ENCODE data around the gene HSPE1. TPM values are rescaled to one million over a fixed set of nuclear protein-coding genes. Genes with fewer than 3 reads are reported as not detected.

HSPE1 gene
- total RNA-seq, 4 donors from 2014 or later, result 80.9 to 217 (median 138) TPM

DNA sequence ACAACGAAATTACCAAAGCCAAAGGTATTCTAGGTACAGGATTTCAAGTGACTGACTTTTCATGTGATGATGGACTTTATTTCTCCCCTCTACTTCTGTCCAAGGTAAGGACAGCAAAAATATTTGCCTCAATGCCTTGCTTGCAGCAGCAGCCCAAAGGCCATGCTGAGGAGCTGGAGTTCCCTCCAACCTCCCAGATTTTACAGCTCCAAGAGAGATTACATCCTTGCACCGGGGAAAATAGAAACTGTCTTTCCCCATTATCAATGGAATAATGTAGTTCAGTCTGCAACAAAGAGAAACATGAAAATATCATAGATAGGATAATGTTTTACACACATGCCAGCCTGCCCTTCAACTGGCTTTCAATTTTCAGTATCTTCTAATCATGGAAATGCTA is 14.0 kb upstream of the HSPE1 start:
- intact Hi-C loops (cut with DNase I), result no loop called here
- no peak for TF ChIP-seq POLR2A (IDR thresholded peaks at IDR 0.05)
- TF ChIP-seq, protein P1, sequence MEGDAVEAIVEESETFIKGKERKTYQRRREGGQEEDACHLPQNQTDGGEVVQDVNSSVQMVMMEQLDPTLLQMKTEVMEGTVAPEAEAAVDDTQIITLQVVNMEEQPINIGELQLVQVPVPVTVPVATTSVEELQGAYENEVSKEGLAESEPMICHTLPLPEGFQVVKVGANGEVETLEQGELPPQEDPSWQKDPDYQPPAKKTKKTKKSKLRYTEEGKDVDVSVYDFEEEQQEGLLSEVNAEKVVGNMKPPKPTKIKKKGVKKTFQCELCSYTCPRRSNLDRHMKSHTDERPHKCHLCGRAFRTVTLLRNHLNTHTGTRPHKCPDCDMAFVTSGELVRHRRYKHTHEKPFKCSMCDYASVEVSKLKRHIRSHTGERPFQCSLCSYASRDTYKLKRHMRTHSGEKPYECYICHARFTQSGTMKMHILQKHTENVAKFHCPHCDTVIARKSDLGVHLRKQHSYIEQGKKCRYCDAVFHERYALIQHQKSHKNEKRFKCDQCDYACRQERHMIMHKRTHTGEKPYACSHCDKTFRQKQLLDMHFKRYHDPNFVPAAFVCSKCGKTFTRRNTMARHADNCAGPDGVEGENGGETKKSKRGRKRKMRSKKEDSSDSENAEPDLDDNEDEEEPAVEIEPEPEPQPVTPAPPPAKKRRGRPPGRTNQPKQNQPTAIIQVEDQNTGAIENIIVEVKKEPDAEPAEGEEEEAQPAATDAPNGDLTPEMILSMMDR (IDR thresholded peaks at IDR 0.05), result no peak
- 93 to 95% methylated on average over 2 of the region's 2 CpGs for WGBS, 2 donors
- DNase-seq, result no peak
- no peaks in the 10 kb centered on the region for H3K27me3 ChIP-seq
- H3K4me1 ChIP-seq, result no peaks in the 10 kb centered on the region
- H3K27ac ChIP-seq, result no peak overlapping the region
- H3K36me3 ChIP-seq, result peaks cover 16 to 92% (median 24%) of the 10 kb centered on the region in 3 donors
- no peak overlapping the region for H3K4me3 ChIP-seq
- peaks cover 0 to 24% (median 9%) of the 10 kb centered on the region in 3 donors for H3K9me3 ChIP-seq

DNA sequence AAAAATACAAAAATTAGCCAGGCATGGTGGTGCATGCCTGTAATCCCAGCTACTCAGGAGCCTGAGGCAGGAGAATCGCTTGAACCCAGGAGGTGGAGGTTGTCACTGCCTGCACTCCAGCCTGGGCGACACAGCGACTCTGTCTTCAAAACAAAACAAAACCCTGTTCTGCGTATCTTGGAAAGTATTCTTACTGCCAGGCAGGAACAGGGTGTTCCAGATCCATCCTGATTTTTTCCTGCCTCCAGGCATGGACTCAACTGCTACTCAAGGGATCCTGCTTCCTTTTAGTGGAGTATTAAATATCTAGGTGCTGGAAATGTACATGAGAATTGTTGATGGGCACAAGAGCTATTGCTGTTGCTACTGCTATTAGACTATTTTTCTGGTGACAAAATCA is 12.8 kb upstream of the HSPE1 start:
- Histone ChIP-seq H3K4me1 (peaks cover 0 to 5% (median 2%) of the 10 kb centered on the region in 3 donors), H3K36me3 (peaks cover 20 to 98% (median 36%) of the 10 kb centered on the region in 3 donors), H3K4me3 (no peak overlapping the region), H3K27me3 (no peaks in the 10 kb centered on the region), H3K9me3 (peaks cover 0 to 20% (median 9%) of the 10 kb centered on the region in 3 donors), H3K27ac (no peak overlapping the region)
- WGBS, 2 donors, result 94 to 98% methylated on average over 4 of the region's 4 CpGs
- no peak for DNase-seq
- intact Hi-C loops (cut with DNase I), result no loop called here
- TF ChIP-seq, protein P1 (IDR thresholded peaks at IDR 0.05), result no peak
- no peak for TF ChIP-seq POLR2A (IDR thresholded peaks at IDR 0.05)

DNA sequence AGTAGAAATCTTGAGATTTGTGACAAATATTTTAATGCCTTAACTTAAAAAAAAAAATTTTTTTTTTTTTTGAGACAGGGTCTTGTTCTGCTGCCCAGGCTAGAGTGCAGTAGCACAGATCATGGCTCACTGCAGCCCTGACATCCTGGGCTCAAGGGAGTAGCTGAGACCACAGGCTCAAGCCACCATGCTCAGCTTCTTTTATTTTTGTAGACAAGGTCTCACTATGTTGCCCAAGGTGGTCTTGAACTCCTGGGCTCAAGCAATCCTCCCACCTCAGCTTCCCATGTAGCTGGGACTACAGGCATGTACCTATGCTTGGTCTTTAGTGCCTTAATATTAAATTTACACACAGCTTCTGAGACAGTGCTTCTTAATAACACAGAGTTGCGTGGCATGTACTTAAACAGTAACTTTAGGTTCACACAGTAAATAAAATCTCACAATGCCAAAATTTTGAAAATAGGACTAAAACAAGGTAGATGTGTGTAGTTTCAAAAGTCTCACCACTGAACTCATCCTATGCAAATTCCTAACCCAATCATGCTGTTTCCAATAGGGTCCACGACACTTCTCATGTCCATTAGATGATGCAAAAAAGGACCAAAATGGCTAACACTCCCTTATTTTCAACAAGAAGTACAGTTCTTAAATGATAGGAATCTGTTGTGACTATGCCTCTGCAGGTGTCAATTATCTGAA is 4.6 kb upstream of the HSPE1 start:
- no peak for DNase-seq
- 79 to 88% methylated on average over 2 of the region's 2 CpGs for WGBS, 2 donors
- H3K36me3 ChIP-seq, result peaks cover 11 to 71% (median 37%) of the 10 kb centered on the region in 3 donors

DNA sequence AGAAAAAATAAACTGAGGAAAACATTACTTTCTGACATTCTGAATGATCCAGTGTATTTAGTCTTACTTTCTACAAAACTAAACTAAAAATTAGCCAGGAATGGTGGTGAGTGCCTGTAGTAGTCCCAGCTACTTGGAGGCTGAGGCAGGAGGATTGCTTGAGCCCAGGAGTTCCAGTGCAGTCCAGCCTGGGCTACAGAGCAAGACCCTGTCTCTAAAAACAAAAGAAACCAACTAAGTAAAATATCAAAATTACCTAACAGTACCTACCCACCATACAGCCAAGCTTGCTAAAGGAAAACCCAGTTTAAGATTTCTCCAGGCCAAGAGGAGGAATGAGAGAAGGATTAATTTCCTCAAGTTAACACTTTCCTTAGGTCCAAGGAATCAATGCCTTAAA is 3.5 kb upstream of the HSPE1 start:
- peaks cover 11 to 60% (median 32%) of the 10 kb centered on the region in 3 donors for H3K36me3 ChIP-seq
- intact Hi-C loops (cut with DNase I), result loop anchor here (5.0 kb wide), 1 partner anchor 44 kb away; the partner anchor contains the start of gene COQ10B
- TF ChIP-seq POLR2A (IDR thresholded peaks at IDR 0.05), result no peak
- TF ChIP-seq, protein P1 (IDR thresholded peaks at IDR 0.05), result no peak
- peaks cover 0 to 50% (median 36%) of the 10 kb centered on the region in 3 donors for H3K4me1 ChIP-seq
- H3K4me3 ChIP-seq, result no peak overlapping the region
- no peak for DNase-seq
- H3K9me3 ChIP-seq, result no peaks in the 10 kb centered on the region
- no peak overlapping the region for H3K27ac ChIP-seq
- H3K27me3 ChIP-seq, result no peaks in the 10 kb centered on the region

More for the DNA sequence above, 4.6 kb upstream of the HSPE1 start:
- H3K9me3 ChIP-seq, result no peaks in the 10 kb centered on the region
- no peak overlapping the region for H3K27ac ChIP-seq
- intact Hi-C loops (cut with DNase I), result loop anchor here (5.0 kb wide), 1 partner anchor 43 kb away; the partner anchor contains the start of gene COQ10B
- no peaks in the 10 kb centered on the region for H3K27me3 ChIP-seq
- TF ChIP-seq, protein P1 (IDR thresholded peaks at IDR 0.05), result no peak
- no peak for TF ChIP-seq POLR2A (IDR thresholded peaks at IDR 0.05)
- no peak overlapping the region for H3K4me3 ChIP-seq
- H3K4me1 ChIP-seq, result peaks cover 0 to 44% (median 32%) of the 10 kb centered on the region in 3 donors

DNA sequence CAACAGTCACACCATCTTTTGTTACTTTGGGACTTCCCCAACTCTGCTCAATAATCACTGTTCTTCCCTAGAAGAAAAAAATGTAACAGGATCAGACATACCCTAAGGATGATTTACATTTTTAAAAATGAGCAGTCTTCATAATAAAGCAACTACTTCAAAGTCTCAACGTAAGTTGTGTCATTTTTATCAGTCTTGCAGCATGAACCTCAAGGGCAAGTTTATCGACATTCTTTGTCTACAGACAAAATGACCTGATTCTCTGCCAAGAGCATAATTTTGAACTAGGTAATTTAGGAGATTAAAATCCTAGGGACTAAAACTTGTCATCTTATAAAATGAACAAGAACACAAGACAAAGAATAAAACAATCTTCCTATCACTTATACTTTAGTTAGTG is 2.9 kb upstream of the HSPE1 start:
- Histone ChIP-seq H3K9me3 (no peaks in the 10 kb centered on the region), H3K4me3 (peak overlapping the region in 1 of 4 donors; percentile 83), H3K27me3 (no peaks in the 10 kb centered on the region), H3K4me1 (peaks cover 0 to 52% (median 41%) of the 10 kb centered on the region in 3 donors), H3K27ac (peak overlapping the region in 1 of 4 donors; percentile 100), H3K36me3 (peaks cover 6 to 55% (median 26%) of the 10 kb centered on the region in 3 donors)
- no peak for DNase-seq
- 20 to 38% methylated on average over 2 of the region's 2 CpGs for WGBS, 2 donors
- TF ChIP-seq, protein P1 (IDR thresholded peaks at IDR 0.05), result no peak
- no peak for TF ChIP-seq POLR2A (IDR thresholded peaks at IDR 0.05)
- intact Hi-C loops (cut with DNase I), result loop anchor here (5.0 kb wide), 1 partner anchor 45 kb away; the partner anchor contains the start of gene COQ10B

Data from esophagus squamous epithelium (tissue), 5 donors.